ENCODE results near the gene ADAM23.

The ADAM23 gene

GRCh38 chr2:206572725-206573124, 129.4 kb downstream of the ADAM23 start:
- no peak for DNase-seq

DNA sequence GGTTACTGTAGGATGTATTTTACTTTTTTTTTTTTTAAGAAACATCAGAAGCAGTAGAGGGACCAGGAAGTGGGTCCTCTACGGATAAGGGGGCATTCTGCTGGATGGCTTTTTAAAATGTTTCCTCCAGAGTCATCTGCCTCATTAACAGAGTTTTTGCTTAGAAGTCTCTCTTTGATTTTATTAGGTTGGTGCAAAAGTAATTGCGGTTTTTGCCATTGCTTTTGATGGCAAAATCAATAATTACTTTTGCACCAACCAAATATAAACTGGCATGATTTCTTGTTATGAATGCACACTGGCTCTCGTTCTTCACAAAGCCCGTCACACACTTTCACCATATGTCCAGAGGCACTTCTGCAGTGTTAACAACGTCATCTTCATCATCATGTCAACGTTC, 130.5 kb downstream of the ADAM23 start:
- no peak for DNase-seq

- no peak for DNase-seq
Measured at GRCh38 chr2:206584323-206585116, 141.2 kb downstream of the ADAM23 start.

DNA sequence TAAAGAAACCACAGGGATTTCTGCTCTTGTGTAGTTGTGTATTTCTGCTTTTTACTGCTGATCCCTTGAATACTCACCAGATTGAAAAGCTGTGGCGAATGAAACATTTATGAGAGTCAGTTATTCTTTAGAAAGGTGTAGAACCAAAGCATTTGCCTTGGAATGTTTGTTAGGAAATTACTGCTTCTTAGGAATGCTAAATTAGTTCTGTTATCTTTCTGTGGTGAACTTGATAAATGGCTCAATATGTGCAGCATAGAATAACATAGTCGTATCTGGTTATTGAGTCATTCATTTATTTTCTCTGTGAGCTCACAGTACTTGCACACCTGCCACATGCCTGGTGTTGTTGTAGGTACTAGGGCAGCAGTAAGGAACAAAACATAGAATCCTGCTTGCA, 142.0 kb downstream of the ADAM23 start:
- no peak for DNase-seq

DNA sequence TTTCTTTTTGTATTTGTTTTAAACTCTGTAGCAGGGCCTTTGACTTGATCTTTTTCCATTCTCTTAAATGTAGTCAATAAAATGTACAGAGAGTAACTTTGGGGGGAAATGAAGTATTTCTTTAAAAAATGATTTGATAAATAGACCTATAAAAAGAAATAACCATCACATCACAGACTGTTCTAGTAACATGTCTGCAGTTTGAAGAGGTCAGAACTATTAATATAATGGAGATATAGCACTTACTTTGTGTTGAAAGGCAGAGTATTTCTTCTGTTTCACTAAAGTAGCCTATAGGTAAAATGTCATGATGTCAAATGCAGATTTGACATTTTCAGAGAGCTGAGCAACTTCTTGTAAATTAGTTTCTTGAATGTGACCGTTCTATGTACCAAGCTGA, 143.3 kb downstream of the ADAM23 start:
- DNase-seq = no peak

GRCh38 chr2:206597717-206598218, 154.4 kb downstream of the ADAM23 start:
- no peak for DNase-seq

DNA sequence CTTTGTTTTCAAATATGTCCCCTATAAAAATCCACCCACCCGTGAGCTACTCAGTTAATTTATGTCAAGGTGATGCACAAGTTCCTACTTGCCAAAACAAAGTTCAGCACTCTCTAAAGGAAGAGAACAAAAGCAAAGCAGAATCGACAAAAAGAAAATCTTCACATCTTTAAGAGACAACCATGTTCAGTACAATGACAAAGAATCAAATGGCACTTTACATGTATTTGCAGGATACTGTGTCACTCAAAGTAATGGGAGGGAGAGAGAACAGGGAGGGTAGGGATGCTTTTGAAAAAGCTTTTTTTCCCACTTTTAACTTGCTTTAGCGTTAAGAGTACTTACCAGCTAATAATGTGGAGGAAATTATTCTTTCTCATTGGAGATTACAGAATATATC, 159.9 kb downstream of the ADAM23 start:
- DNase-seq = no peak

DNA sequence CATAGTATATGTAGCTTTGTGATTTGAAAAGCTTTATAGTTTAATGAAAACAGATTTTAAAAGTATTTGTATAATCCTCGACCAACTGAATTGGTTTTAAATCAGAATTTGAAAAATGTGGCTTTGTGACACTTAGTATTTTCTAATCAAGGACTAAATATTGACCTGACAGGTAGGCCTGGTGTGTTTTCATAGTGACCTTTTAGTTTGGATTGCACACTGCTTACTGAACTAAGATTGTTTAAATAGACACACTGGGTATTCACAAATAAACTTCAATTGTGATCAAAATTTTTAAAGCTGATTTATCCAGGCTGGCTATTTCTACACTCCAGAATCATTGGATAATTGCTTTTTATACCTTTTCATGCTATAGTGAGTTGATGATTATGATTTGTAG, 167.1 kb downstream of the ADAM23 start:
- DNase-seq = no peak

GRCh38 chr2:206611191-206611590, 167.9 kb downstream of the ADAM23 start:
- no peak for DNase-seq

- no peak for DNase-seq
Measured at GRCh38 chr2:206611736-206612135, 168.4 kb downstream of the ADAM23 start.

GRCh38 chr2:206614811-206615210, 171.5 kb downstream of the ADAM23 start:
- no peak for DNase-seq

- DNase-seq = no peak
Measured at GRCh38 chr2:206615417-206616089, 172.2 kb downstream of the ADAM23 start.

GRCh38 chr2:206616151-206616550, 172.8 kb downstream of the ADAM23 start:
- DNase-seq = no peak

- DNase-seq = no peak
Measured at GRCh38 chr2:206619011-206619410, 175.7 kb downstream of the ADAM23 start.

DNA sequence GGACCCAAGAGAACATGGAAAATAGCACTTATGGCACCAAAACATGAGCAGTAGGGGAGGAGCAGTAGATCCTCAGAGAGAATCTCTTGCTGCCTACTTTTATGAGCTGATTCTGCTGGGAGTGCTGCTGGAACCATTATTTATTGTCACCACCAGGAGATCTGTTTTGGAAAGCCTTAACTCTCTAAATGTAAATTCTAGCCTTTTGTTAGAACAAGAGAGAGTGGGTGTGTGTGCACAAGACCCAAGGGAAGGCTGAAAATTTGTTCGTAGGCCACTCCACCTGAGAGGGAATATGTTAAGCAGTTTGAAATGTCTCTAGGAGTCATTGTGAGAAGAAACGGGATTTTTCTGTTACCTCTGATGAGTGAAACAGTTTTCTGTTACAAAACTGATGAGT, 182.8 kb downstream of the ADAM23 start:
- DNase-seq = no peak

DNA sequence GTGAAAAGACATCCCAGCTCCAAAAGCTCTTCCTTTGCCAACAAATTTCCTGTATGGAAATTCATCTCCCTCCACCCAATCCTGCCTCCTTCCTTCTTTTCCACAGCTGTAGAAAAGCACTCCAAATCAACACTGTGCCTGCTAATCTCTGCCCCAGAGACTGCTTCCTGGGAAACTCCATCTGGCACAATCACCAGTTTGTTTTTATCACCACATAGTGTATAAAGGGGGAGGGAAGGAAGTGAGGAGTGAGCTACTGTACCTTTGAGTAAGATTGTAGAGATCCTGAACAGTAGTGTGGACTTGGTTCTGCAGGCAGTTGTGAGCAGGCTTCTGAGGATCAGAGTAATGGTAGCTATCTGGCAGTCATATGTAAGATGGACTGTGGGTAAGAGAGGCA, 184.3 kb downstream of the ADAM23 start:
- no peak for DNase-seq

DNA sequence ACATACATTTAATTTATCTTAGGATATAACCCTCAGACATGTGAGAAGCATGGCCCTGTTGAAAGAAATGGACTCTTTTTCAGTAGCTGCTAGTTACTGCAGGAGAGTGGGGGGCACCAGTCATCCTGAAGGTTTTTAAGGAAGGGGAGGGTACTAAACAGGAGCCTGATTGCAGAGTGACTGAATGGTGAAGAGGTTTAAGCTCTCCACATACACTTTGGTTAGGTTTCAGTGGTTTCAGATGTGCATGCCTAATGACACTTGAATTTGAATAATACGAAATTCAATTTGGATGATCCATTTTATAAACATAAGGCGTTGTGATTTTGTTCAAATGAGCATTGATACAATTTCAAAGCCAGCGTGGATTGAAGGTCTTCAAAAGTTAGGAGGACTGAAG, 188.0 kb downstream of the ADAM23 start:
- no peak for DNase-seq

GRCh38 chr2:206635015-206635414, 191.7 kb downstream of the ADAM23 start:
- no peak for DNase-seq

GRCh38 chr2:206639636-206640035, 196.3 kb downstream of the ADAM23 start:
- DNase-seq = no peak

DNA sequence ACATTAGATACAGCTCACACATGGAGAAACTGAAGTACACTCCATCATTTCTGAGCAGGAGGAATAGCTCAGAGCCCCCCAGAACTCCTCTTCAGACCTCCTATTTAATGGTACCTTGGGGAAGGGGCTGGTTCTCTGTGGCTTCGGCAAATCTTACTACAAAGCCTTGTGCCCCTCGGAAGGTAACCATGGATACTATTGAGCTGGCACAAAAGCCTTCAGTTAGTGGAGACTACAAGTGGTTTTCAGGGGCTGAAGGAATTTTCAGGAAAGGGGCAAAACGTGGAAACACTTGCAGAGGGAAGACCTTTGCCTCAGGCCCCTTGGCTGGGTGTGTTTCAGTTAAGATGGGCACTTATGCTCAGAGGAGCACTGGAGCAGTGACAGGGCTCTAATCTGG, 197.9 kb downstream of the ADAM23 start:
- DNase-seq = no peak

- no peak for DNase-seq
Measured at GRCh38 chr2:206642075-206643025, 199.0 kb downstream of the ADAM23 start, which contains the start of gene FAM237A. FAM237A (plus strand) TSS chr2:206642487; CDS start chr2:206644237, 1,750 bp downstream.

GRCh38 chr2:206647985-206648384, 204.7 kb downstream of the ADAM23 start:
- no peak for DNase-seq

- DNase-seq = no peak
Measured at GRCh38 chr2:206657087-206657486, 213.8 kb downstream of the ADAM23 start.

Data from activated CD4-positive, alpha-beta T cell treated with anti-CD3 and anti-CD28 coated beads for 4 hours (primary cell).